ENCODE measurements around the gene PALLD.

- TF ChIP-seq CTCF (IDR thresholded peaks at IDR 0.05) (no peak), POLR2A (IDR thresholded peaks at IDR 0.05) (no peak)
Measured at GRCh38 chr4:168835880-168836454, 339.1 kb downstream of the PALLD start.
